ENCODE data around the gene FXYD4. TPM values are rescaled to one million over a fixed set of nuclear protein-coding genes. Genes with fewer than 3 reads are reported as not detected.
A peak's percentile ranks its signal among the peaks of the same experiment; 100 is the strongest.

The FXYD4 gene
- total RNA-seq, 1 donor from 2014 or later: not detected

DNA sequence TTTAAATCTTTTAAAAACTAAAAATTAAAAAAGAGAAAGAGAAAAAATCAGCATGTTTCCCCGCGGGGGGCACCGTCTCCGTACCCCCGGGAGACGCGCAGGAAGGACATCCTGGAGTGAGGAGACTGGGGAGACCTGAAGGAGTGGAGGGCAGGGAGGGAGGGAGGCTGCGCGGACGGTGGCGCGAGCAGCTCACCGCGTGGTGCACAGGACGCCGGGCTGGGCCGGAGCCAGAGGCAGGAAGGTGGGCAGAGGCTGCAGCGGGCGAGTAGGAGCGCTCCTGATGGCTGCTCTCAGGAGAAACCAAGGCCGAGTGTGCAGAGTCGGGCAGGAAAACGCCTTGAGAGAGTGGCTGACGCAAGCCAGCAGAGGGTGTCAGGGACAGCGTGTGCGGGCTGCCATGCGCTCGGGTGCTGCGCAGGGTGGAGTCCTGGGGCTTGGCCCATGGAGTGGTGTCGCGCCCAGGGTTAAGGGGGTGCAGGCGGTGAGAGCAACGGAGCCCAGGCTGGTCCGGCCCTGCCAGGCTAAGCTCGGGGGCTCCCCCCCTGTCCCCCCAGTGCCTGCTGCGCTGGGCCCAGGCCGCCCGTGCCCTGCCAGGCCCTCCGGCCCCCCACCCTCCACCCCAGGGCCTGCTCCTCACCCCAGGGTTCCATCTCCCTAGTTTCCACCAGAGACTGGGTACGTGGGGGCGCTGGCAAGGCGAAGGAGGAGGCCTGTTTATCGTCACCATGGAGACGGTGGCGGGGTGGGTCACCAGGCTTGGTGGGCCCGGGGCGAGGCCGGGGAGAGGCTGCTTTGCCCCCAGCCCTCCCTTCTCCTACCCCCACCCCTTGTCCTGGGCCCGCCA, 28.9 kb upstream of the FXYD4 start:
- no peak for ATAC-seq
- intact Hi-C loops (cut with DNase I): no loop called here
- no peak for DNase-seq (ENCODE audit: missing footprints)

GRCh38 chr10:43343126-43343525, 28.3 kb upstream of the FXYD4 start:
- intact Hi-C loops (cut with DNase I): no loop called here
- ATAC-seq (no peak), DNase-seq (ENCODE audit: missing footprints) (no peak)

DNA sequence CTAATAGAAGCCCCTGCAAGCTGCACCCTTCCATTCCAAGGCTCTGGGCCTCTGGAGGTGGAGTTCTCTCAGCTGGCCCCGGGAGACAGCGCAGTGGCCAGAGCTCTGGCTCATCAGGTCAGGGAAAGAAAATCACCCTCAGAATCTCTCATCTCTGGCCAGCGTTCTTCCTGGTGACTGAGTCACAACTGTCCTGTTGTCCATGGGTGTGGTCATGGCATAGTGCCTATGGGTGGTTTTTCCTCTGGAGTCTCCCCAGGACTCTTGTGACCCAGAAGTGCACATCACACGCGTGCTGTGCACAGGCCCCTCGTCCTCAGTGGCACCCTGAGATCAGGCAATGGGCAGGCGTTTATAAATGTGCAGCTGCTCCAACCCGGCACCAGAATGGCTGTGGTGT, 27.4 kb upstream of the FXYD4 start:
- DNase-seq (ENCODE audit: missing footprints): no peak
- no peak for ATAC-seq
- intact Hi-C loops (cut with DNase I): no loop called here

DNA sequence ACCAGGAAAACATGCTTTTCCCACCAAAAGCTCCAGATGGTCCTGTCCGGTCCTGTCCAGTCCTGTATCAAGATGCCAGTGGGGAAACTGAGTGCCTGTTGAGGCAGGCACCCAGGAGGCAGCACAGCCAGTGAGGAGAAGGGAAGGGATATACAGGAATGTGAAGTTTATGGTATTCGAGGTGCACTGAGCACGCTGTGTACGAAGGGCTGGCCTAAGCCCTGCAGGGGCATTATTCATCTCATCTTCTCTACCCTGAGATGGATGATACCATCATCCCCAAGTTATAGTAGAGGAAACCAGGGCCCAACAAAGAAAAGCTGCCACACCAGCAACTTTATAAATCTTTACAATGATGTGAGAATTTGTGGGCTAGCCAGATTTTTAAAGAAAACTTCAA, 23.4 kb upstream of the FXYD4 start:
- DNase-seq (ENCODE audit: missing footprints): no peak
- ATAC-seq: no peak
- intact Hi-C loops (cut with DNase I): loop anchor here (1.0 kb wide), 1 partner anchor 55 kb away; no protein-coding TSS in a partner anchor

DNA sequence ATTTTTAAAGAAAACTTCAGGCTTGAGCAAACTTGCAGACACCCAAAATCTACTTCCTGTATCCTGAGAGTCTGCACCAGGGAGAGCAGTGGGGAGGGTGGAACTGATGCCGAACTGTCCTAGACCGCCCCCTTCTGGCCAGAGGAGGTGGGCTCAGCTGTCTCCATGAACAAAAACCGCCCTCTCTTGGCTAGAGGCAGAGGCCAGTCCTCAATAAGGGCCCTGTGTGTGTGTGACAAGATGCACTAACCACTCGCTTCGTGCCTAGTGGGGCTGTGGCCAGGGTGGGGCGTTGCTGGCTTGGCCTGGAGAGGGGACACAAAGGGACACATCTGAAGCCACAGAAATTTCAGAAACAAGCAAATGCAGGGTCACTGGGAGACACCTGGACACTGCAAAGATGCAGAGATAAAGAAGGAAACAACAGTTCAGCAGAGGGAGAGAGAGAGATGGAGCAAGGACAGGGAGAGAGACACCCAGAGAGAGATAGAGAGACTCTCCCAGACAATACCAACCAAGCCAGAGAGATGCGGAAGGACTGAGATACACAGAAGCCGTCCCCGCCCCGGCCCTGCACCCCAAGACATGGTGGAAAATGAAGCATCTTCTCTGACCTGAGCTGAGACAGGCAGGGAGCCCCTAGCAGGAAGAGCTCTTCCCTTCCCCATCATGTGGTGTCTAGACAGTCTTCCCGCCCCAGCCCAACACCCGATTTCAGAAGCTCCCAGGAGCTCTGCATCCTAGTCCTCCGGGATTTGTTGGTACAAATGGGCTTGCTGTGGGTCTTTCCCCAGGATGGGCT, 22.7 kb upstream of the FXYD4 start:
- DNase-seq (ENCODE audit: missing footprints): peak; percentile 86
- peak; percentile 98 for ATAC-seq
- intact Hi-C loops (cut with DNase I): loop anchor here (1.0 kb wide), 1 partner anchor 55 kb away; no protein-coding TSS in a partner anchor

GRCh38 chr10:43350156-43350555, 21.3 kb upstream of the FXYD4 start:
- no peak for DNase-seq (ENCODE audit: missing footprints)
- intact Hi-C loops (cut with DNase I): no loop called here
- no peak for ATAC-seq

DNA sequence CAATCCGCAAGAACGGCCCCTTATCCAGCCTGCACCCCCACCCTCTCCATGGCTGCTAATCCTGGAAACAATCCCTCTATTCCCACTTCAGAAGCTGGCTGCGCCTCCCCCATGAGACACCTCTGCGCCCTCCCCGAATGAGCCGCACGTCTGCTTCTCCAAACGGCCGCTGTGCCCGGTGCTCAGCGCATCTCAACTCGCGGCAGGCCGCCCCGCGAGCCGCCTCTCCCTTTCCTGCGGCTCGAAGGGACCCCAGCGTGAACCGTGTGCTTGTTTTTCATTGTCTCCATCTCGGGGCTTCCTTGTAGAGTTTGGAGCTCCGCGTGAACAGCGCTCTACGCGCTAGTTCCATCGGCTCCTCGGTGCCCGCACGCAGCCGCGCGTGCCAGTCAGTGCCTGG, 20.8 kb upstream of the FXYD4 start:
- intact Hi-C loops (cut with DNase I): no loop called here
- ATAC-seq (no peak), DNase-seq (ENCODE audit: missing footprints) (no peak)

- intact Hi-C loops (cut with DNase I): no loop called here
- ATAC-seq: no peak
- no peak for DNase-seq (ENCODE audit: missing footprints)
These were observed 20.1 kb upstream of the FXYD4 start for GRCh38 chr10:43351301-43351700.

- intact Hi-C loops (cut with DNase I): no loop called here
- no peak for DNase-seq (ENCODE audit: missing footprints)
These were observed 18.5 kb upstream of the FXYD4 start for GRCh38 chr10:43352951-43353350.

GRCh38 chr10:43353495-43354329, 17.7 kb upstream of the FXYD4 start:
- intact Hi-C loops (cut with DNase I): no loop called here

More at GRCh38 chr10:43352951-43353350, 18.5 kb upstream of the FXYD4 start:
- ATAC-seq: no peak

GRCh38 chr10:43354330-43354635, 17.2 kb upstream of the FXYD4 start:
- DNase-seq (ENCODE audit: missing footprints): no peak
- intact Hi-C loops (cut with DNase I): no loop called here
- ATAC-seq: no peak

More at GRCh38 chr10:43353495-43354329, 17.7 kb upstream of the FXYD4 start:
- no peak for ATAC-seq
- DNase-seq (ENCODE audit: missing footprints): no peak

- ATAC-seq (no peak), DNase-seq (ENCODE audit: missing footprints) (no peak)
- intact Hi-C loops (cut with DNase I): no loop called here
These were observed 16.5 kb upstream of the FXYD4 start for GRCh38 chr10:43354879-43355380.

DNA sequence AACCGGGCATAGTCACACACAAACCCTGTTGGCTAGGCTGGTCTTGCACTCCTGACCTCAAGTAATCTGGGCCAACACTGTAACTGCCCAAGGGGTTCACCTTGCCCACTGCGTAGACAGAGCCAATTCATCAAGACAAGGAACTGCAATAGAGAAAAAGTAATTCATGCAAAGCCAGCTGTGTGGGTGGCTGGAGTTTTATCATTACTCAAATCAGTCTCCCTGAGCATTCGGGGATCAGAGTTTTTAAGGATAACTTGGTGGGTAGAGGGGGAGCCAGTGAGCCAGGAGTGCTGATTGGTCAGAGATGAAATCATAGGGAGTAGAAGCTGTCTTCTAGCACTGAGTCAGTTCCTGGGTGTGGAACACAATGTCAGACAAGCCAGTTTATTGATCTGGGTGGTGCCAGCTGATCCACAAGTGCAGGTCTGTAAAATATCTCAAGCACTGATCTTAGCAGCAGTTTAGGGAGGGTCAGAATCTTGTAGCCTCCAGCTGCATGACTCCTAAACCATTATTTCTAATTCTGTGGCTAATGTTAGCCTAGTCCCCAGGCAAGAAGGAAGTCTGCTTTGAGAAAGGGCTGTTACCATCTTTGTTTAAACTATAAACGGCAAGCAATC, 15.6 kb upstream of the FXYD4 start:
- intact Hi-C loops (cut with DNase I): no loop called here
- DNase-seq (ENCODE audit: missing footprints) (no peak), ATAC-seq (no peak)

DNA sequence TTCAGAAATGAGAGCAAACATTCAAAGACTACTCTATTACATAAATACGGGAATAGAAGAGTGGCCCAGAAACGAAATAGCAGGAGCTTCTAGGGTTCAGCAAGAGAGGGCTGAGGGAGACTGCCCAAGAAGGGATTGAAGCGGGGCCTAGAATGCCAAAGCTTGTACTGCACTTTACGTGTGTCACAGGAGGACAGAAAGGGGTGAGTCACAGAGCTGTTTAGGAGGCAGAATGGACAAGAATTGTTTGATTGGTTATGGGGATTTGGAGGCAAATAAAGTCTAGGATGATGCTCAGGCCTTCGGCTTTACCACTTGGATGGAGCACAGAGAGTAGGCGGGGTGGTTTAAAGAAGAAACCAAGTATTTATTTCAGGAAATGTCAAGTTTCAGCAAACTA, 11.3 kb upstream of the FXYD4 start:
- ATAC-seq (no peak), DNase-seq (ENCODE audit: missing footprints) (no peak)
- intact Hi-C loops (cut with DNase I): no loop called here

DNA sequence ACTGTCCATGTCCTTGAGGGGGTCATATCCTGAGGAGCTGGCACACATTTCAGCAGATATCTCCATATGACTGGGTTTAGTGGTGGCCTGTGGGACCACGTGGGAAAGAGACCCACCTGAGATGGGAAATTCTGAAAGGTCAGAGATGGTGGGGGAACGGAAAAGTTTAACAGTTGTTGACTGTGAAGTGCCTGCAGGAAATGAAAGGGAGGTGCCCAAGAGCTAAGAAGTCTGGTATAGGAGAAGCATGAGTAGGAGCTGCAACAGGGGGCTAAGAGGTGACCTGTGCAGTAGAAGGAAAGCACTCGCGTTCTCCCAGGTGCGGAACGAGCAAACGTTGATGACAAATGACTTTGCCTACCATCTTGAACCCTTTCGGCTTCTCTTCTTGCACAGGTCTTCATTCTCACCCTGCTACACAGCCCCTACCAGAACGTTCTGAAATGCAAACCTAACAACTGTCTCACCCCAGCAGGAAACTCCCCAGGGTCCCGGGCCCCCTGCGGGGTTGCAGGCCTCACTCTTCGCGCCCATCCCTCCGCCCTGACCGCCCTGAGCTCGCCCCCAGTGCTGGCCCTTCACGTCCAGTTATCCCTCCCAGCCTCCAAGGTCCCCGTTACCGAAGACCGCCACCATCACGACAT, 9.8 kb upstream of the FXYD4 start:
- intact Hi-C loops (cut with DNase I): no loop called here
- no peak for ATAC-seq
- no peak for DNase-seq (ENCODE audit: missing footprints)

GRCh38 chr10:43362191-43362839, 9.1 kb upstream of the FXYD4 start:
- intact Hi-C loops (cut with DNase I): no loop called here
- peak; percentile 98 for ATAC-seq
- peak; percentile 99 for DNase-seq (ENCODE audit: missing footprints)

GRCh38 chr10:43365001-43365400, 6.4 kb upstream of the FXYD4 start:
- DNase-seq (ENCODE audit: missing footprints) (no peak), ATAC-seq (no peak)
- intact Hi-C loops (cut with DNase I): no loop called here

DNA sequence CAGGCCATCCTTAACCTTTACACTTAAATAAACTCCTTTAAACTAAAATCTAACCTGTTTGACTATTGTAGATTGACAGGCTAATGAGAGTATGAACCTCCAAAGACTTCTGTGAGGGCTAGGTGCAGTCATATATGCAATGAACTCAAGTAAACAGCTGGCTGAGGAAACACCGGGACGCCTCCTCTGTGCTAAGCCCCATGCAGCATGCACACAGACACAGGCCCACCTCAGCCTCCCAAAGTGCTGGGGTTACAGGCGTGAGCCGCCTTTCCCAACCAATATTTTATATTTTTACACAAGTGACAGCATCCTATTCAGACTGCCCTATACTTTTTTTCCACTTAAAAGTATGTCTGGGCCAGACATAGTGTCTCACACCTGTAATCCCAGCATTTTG, 1.5 kb upstream of the FXYD4 start:
- no peak for DNase-seq (ENCODE audit: missing footprints)
- no peak for ATAC-seq

More for the DNA sequence above, 1.5 kb upstream of the FXYD4 start:
- intact Hi-C loops (cut with DNase I): no loop called here
